ENCODE data around the gene SLC33A1. TPM values are rescaled to one million over a fixed set of nuclear protein-coding genes. Genes with fewer than 3 reads are reported as not detected.
"Not testable (repeated sequence)": the region's sequence is repeated elsewhere in the genome, so short reads cannot be mapped to it uniquely, and the experiment has no call there.

SLC33A1 gene
- total RNA-seq, 1 experiment from 2014 or later: 26.1 TPM

GRCh38 chr3:155853214-155854140 lies 750 bp downstream of the SLC33A1 start:
- Histone ChIP-seq H3K4me1 (ENCODE audit: insufficient read depth, low read length, poor library complexity, severe bottlenecking) (no peaks in the 10 kb centered on the region), H3K4me3 (ENCODE audit: low read depth, low read length, poor library complexity, severe bottlenecking) (peak overlapping the region; percentile 90), H3K36me3 (ENCODE audit: insufficient read depth, low read length, poor library complexity, severe bottlenecking) (no peaks in the 10 kb centered on the region), H3K9me3 (ENCODE audit: low read depth, low read length, poor library complexity, severe bottlenecking) (no peaks in the 10 kb centered on the region), H3K27ac (ENCODE audit: low read depth, low read length, poor library complexity, severe bottlenecking) (peak overlapping the region; percentile 80), H3K27me3 (replicated peaks; ENCODE audit: insufficient read depth, low read depth, low read length, poor library complexity) (no peaks in the 10 kb centered on the region)
- ChIA-PET POLR2A (ENCODE audit: low non-redundant PET) (no interaction called here), CTCF (interaction anchor here (2.2 kb wide), 1 partner anchor 48 kb away, joined by 7 read pairs; the partner anchor contains the start of gene C3orf33)
- intact Hi-C loops (cut with micrococcal nuclease; ENCODE audit: unreplicated experiment): loop anchor here (2.0 kb wide), 1 partner anchor 101 kb away; no protein-coding TSS in a partner anchor
- TF ChIP-seq EZH2 (IDR thresholded peaks at IDR 0.05; ENCODE audit: borderline replicate concordance, low read depth, low read length, poor library complexity, severe bottlenecking): no peak
- TF ChIP-seq CTCF (conservative IDR thresholded peaks at IDR 0.05; ENCODE audit: low read depth, low read length): 0 out of 2 replicates have a peak, but pooled peaks have one; percentile 14
- DNase-seq (ENCODE audit: low spot score): peak; percentile 37
- no TSS peak for BruUV-seq (replicated peaks)

GRCh38 chr3:155852341-155852740 lies 1.9 kb downstream of the SLC33A1 start:
- H3K4me3 ChIP-seq (ENCODE audit: low read depth, low read length, poor library complexity, severe bottlenecking): peak overlapping the region; percentile 90
- no peaks in the 10 kb centered on the region for H3K4me1 ChIP-seq (ENCODE audit: insufficient read depth, low read length, poor library complexity, severe bottlenecking)
- no peaks in the 10 kb centered on the region for H3K36me3 ChIP-seq (ENCODE audit: insufficient read depth, low read length, poor library complexity, severe bottlenecking)
- no peaks in the 10 kb centered on the region for H3K27me3 ChIP-seq (replicated peaks; ENCODE audit: insufficient read depth, low read depth, low read length, poor library complexity)
- H3K9me3 ChIP-seq (ENCODE audit: low read depth, low read length, poor library complexity, severe bottlenecking): no peaks in the 10 kb centered on the region
- POLR2A ChIA-PET (ENCODE audit: low non-redundant PET): no interaction called here
- no TSS peak for BruUV-seq (replicated peaks)
- no peak for DNase-seq (ENCODE audit: low spot score)
- intact Hi-C loops (cut with micrococcal nuclease; ENCODE audit: unreplicated experiment): no loop called here
- H3K27ac ChIP-seq (ENCODE audit: low read depth, low read length, poor library complexity, severe bottlenecking): peak overlapping the region; percentile 80
- CTCF ChIA-PET: interaction anchor here (2.2 kb wide), 1 partner anchor 47 kb away, joined by 7 read pairs; the partner anchor contains the start of gene C3orf33
- TF ChIP-seq CTCF (conservative IDR thresholded peaks at IDR 0.05; ENCODE audit: low read depth, low read length) (no peak), EZH2 (IDR thresholded peaks at IDR 0.05; ENCODE audit: borderline replicate concordance, low read depth, low read length, poor library complexity, severe bottlenecking) (no peak)

GRCh38 chr3:155849404-155849803 lies 4.8 kb downstream of the SLC33A1 start:
- intact Hi-C loops (cut with micrococcal nuclease; ENCODE audit: unreplicated experiment); H3K36me3 ChIP-seq (ENCODE audit: insufficient read depth, low read length, poor library complexity, severe bottlenecking); CTCF ChIA-PET; DNase-seq (ENCODE audit: low spot score); H3K9me3 ChIP-seq (ENCODE audit: low read depth, low read length, poor library complexity, severe bottlenecking); H3K27me3 ChIP-seq (replicated peaks; ENCODE audit: insufficient read depth, low read depth, low read length, poor library complexity); H3K4me1 ChIP-seq (ENCODE audit: insufficient read depth, low read length, poor library complexity, severe bottlenecking); BruUV-seq (replicated peaks); POLR2A ChIA-PET (ENCODE audit: low non-redundant PET); H3K4me3 ChIP-seq (ENCODE audit: low read depth, low read length, poor library complexity, severe bottlenecking); H3K27ac ChIP-seq (ENCODE audit: low read depth, low read length, poor library complexity, severe bottlenecking): not testable (repeated sequence)

Data from A673 (cell line).